Neural progenitor cell (in vitro differentiated cells): Measurements from ENCODE around the gene CABP7. TPM values are rescaled to one million over a fixed set of nuclear protein-coding genes. Genes with fewer than 3 reads are reported as not detected.

ENCODE experiments used
- DNase-seq: peaks from one replicate; pipeline ENCODE4 v3.0.0-alpha.2; 2016; ENCODE audit warnings: low spot score
- H2AFZ ChIP-seq: fragments of 200-600 bp; sonication (generic); replicated peaks from 2 replicates; pipeline ENCODE4 v1.6.1; 2016; ENCODE audit warnings: antibody characterized with exemption
- H3F3A ChIP-seq: fragments of 200-600 bp; sonication (generic); 2 replicates; pipeline ENCODE4 v1.6.1; 2016; ENCODE audit warnings: antibody characterized with exemption, low read depth
- H3K27ac ChIP-seq: fragments of 200-600 bp; sonication (generic); 2 replicates; pipeline ENCODE4 v1.5.1; 2016; ENCODE audit warnings: mild to moderate bottlenecking
- H3K27me3 ChIP-seq: fragments of 200-600 bp; sonication (generic); 2 replicates; pipeline ENCODE4 v1.6.1; 2016; ENCODE audit warnings: mild to moderate bottlenecking, moderate library complexity
- H3K36me3 ChIP-seq: fragments of 200-600 bp; sonication (generic); 2 replicates; pipeline ENCODE4 v1.5.1; 2016
- H3K4me1 ChIP-seq: fragments of 200-600 bp; sonication (generic); 2 replicates; pipeline ENCODE4 v1.6.1; 2016; ENCODE audit warnings: mixed run types
- H3K4me2 ChIP-seq: fragments of 200-600 bp; sonication (generic); 2 replicates; pipeline ENCODE4 v1.6.1; 2016
- H3K4me3 ChIP-seq: fragments of 200-600 bp; sonication (generic); 2 replicates; pipeline ENCODE4 v1.5.1; 2016
- H3K79me2 ChIP-seq: fragments of 200-600 bp; sonication (generic); 2 replicates; pipeline ENCODE4 v1.6.1; 2016; ENCODE audit warnings: low read depth
- H3K9ac ChIP-seq: fragments of 200-600 bp; sonication (generic); 2 replicates; pipeline ENCODE4 v1.6.1; 2016
- H3K9me3 ChIP-seq: fragments of 200-600 bp; sonication (generic); 2 replicates; pipeline ENCODE4 v1.5.1; 2016; ENCODE audit warnings: low read depth
- H4K20me1 ChIP-seq: fragments of 200-600 bp; sonication (generic); 2 replicates; pipeline ENCODE4 v1.6.1; 2016; ENCODE audit warnings: low read depth
- H3K27ac Mint-ChIP-seq: 3 replicates; pipeline ENCODE4 v1.8.0; 2021; ENCODE audit warnings: mixed read lengths
- H3K27me3 Mint-ChIP-seq: 2 replicates; pipeline ENCODE4 v1.8.0; 2022; ENCODE audit warnings: low read depth, mild to moderate bottlenecking, inconsistent platforms, moderate library complexity, mixed read lengths; ENCODE audit not compliant: insufficient read depth
- H3K36me3 Mint-ChIP-seq: 3 replicates; pipeline ENCODE4 v1.8.0; 2021; ENCODE audit warnings: mixed read lengths
- H3K4me1 Mint-ChIP-seq: 3 replicates; pipeline ENCODE4 v1.8.0; 2021; ENCODE audit warnings: mixed read lengths
- H3K4me3 Mint-ChIP-seq: 3 replicates; pipeline ENCODE4 v1.8.0; 2021; ENCODE audit warnings: mild to moderate bottlenecking, moderate library complexity, mixed read lengths
- H3K9me3 Mint-ChIP-seq: 3 replicates; pipeline ENCODE4 v1.8.0; 2020; ENCODE audit warnings: mixed read lengths
- EZH2 ChIP-seq: fragments of 200-600 bp; sonication (generic); IDR thresholded peaks from 2 replicates; pipeline ENCODE4 v1.6.1; 2017; ENCODE audit warnings: antibody characterized with exemption, mild to moderate bottlenecking, moderate library complexity
- EZH2phosphoT487 ChIP-seq: fragments of 200-600 bp; sonication (generic); IDR thresholded peaks from 2 replicates; pipeline ENCODE4 v1.6.1; 2017; ENCODE audit warnings: antibody characterized with exemption
- total RNA-seq: library from RNA; depleted of rRNA; stranded (reverse); fragments of >200 nt; gene quantifications from 2 replicates; pipeline ENCODE4 v1.2.3, GENCODE V29; 2015; ENCODE audit warnings: low replicate concordance
- TF ChIP-seq, protein P1 (sequence below): fragments of 200-600 bp; sonication (generic); IDR thresholded peaks from 2 replicates; pipeline ENCODE4 v1.5.1; 2017; ENCODE audit warnings: antibody characterized with exemption, mild to moderate bottlenecking

The CABP7 gene
- total RNA-seq, 1 donor from 2014 or later: not detected

- H4K20me1 ChIP-seq: peaks cover 23% of the 10 kb centered on the region
- H3K9me3 Mint-ChIP-seq: no peaks in the 10 kb centered on the region
- H3K27me3 ChIP-seq: peaks cover 14% of the 10 kb centered on the region
- no peak overlapping the region for H3K9ac ChIP-seq
- no peak overlapping the region for H3K4me2 ChIP-seq
- no peaks in the 10 kb centered on the region for H3K36me3 Mint-ChIP-seq
- no peaks in the 10 kb centered on the region for H3K79me2 ChIP-seq
- H3K36me3 ChIP-seq: no peaks in the 10 kb centered on the region
- H3F3A ChIP-seq: peaks cover 24% of the 10 kb centered on the region
- no peak overlapping the region for H3K27ac Mint-ChIP-seq
- peak; percentile 55 for DNase-seq
- H3K4me3 ChIP-seq: no peak overlapping the region
- H3K27ac ChIP-seq: no peak overlapping the region
- H3K4me3 Mint-ChIP-seq: no peak overlapping the region
- no peaks in the 10 kb centered on the region for H3K9me3 ChIP-seq
- TF ChIP-seq, protein P1, sequence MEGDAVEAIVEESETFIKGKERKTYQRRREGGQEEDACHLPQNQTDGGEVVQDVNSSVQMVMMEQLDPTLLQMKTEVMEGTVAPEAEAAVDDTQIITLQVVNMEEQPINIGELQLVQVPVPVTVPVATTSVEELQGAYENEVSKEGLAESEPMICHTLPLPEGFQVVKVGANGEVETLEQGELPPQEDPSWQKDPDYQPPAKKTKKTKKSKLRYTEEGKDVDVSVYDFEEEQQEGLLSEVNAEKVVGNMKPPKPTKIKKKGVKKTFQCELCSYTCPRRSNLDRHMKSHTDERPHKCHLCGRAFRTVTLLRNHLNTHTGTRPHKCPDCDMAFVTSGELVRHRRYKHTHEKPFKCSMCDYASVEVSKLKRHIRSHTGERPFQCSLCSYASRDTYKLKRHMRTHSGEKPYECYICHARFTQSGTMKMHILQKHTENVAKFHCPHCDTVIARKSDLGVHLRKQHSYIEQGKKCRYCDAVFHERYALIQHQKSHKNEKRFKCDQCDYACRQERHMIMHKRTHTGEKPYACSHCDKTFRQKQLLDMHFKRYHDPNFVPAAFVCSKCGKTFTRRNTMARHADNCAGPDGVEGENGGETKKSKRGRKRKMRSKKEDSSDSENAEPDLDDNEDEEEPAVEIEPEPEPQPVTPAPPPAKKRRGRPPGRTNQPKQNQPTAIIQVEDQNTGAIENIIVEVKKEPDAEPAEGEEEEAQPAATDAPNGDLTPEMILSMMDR: no peak
- no peak for TF ChIP-seq EZH2phosphoT487
- TF ChIP-seq EZH2: no peak
- H3K27me3 Mint-ChIP-seq: peaks cover 22% of the 10 kb centered on the region
- H2AFZ ChIP-seq: no peak overlapping the region
- peaks cover 45% of the 10 kb centered on the region for H3K4me1 Mint-ChIP-seq
- H3K4me1 ChIP-seq: peaks cover 43% of the 10 kb centered on the region
Observed at GRCh38 chr22:29706486-29706885, 13.3 kb upstream of the CABP7 start.

DNA sequence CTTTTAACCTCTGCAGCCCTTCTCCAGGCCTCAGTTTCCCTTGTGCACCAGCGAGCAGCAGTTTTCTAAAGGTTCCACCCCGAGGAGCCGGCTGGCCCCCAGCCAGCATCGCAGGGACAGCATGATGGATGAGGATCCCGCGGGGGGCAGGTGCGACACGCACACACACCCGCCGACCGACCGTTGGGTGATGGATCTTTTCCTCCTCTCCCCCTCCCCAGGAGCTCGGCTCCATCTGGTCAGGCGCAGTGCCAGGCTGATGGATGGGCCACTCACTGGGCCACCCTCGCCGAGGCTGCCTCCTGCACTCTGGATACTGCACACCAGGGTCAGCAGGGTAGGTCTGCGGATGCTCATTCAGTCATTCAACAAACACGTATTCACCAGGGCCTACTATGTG lies 12.8 kb upstream of the CABP7 start:
- TF ChIP-seq, protein P1: no peak
- no peak for TF ChIP-seq EZH2phosphoT487
- no peak for TF ChIP-seq EZH2
- Mint-ChIP-seq H3K36me3 (no peaks in the 10 kb centered on the region), H3K4me1 (peaks cover 41% of the 10 kb centered on the region), H3K27me3 (peaks cover 24% of the 10 kb centered on the region), H3K4me3 (no peak overlapping the region), H3K9me3 (no peaks in the 10 kb centered on the region), H3K27ac (no peak overlapping the region)
- Histone ChIP-seq H2AFZ (no peak overlapping the region), H3F3A (peaks cover 18% of the 10 kb centered on the region), H3K4me2 (no peak overlapping the region), H3K27me3 (peaks cover 14% of the 10 kb centered on the region), H3K9me3 (no peaks in the 10 kb centered on the region), H3K36me3 (no peaks in the 10 kb centered on the region), H3K4me1 (peaks cover 38% of the 10 kb centered on the region), H4K20me1 (peaks cover 18% of the 10 kb centered on the region), H3K79me2 (no peaks in the 10 kb centered on the region), H3K27ac (no peak overlapping the region), H3K9ac (no peak overlapping the region), H3K4me3 (no peak overlapping the region)
- no peak for DNase-seq

GRCh38 chr22:29707471-29707870 lies 12.3 kb upstream of the CABP7 start:
- no peak for TF ChIP-seq EZH2
- TF ChIP-seq, protein P1: no peak
- Histone ChIP-seq H3K4me3 (no peak overlapping the region), H3K9me3 (no peaks in the 10 kb centered on the region), H2AFZ (no peak overlapping the region), H3K4me1 (peaks cover 34% of the 10 kb centered on the region), H4K20me1 (peaks cover 14% of the 10 kb centered on the region), H3K79me2 (no peaks in the 10 kb centered on the region), H3K36me3 (no peaks in the 10 kb centered on the region), H3F3A (peaks cover 14% of the 10 kb centered on the region), H3K4me2 (no peak overlapping the region), H3K27ac (no peak overlapping the region), H3K27me3 (peaks cover 14% of the 10 kb centered on the region), H3K9ac (no peak overlapping the region)
- Mint-ChIP-seq H3K4me3 (no peak overlapping the region), H3K4me1 (peaks cover 40% of the 10 kb centered on the region), H3K9me3 (no peaks in the 10 kb centered on the region), H3K27ac (peak overlapping the region; percentile 36), H3K27me3 (peaks cover 25% of the 10 kb centered on the region), H3K36me3 (no peaks in the 10 kb centered on the region)
- no peak for DNase-seq
